Measurements from ENCODE around the gene XAGE5. TPM values are rescaled to one million over a fixed set of nuclear protein-coding genes. Genes with fewer than 3 reads are reported as not detected.

The XAGE5 gene
- total and polyA plus RNA-seq, 9 of the 15 experiments (the other 6 are each of a cell fraction or from before 2014, with no cell fraction given), result 0.40 to 0.52 TPM; not detected in 7

DNA sequence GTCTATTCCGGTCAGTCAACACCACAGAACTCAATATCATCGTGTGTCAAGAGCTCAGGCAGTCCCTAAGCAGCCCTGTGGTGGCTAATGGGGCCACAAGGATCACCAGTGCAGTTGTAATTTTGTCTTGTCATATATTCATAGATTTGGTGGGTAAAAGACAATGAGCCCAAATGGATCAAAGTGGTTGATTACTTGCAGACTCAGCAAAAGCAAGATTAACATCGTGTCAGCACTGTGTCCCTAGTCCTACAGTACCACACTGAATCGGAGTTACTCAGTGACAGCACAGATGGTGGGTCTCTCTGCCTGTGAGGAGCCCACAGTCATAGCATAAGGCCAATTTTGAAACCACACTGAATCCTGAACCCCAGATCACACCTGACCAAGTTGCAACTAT lies 8.7 kb downstream of the XAGE5 start:
- FAIRE-seq (no peak), DNase-seq (ENCODE audit: extremely low read depth in 1 of 4, low spot score in 3 of 4) (no peak)
- TF ChIP-seq ZBED1 (IDR thresholded peaks at IDR 0.05) (no peak), PRPF4 (IDR thresholded peaks at IDR 0.05; ENCODE audit: insufficient read depth, low read depth, low read length, poor library complexity, severe bottlenecking) (no peak), MAFF (IDR thresholded peaks at IDR 0.05; ENCODE audit: low read length) (peak; percentile 25; the same call in 1 of the 2 replicates), XRCC3 (IDR thresholded peaks at IDR 0.05) (no peak), CHCHD3 (CRISPR knock-in tag; IDR thresholded peaks at IDR 0.05) (no peak), TOE1 (IDR thresholded peaks at IDR 0.05; ENCODE audit: borderline replicate concordance) (no peak), TOE1 (CRISPR knock-in tag; IDR thresholded peaks at IDR 0.05; ENCODE audit: borderline replicate concordance, low read depth) (no peak), NR4A1 (CRISPR knock-in tag; IDR thresholded peaks at IDR 0.05) (no peak), NR4A1 (tag; IDR thresholded peaks at IDR 0.05) (no peak), MAFG (tag; conservative IDR thresholded peaks at IDR 0.05) (0 out of 2 replicates have a peak, but pooled peaks have one; percentile 8), ZNF431 (CRISPR knock-in tag; IDR thresholded peaks at IDR 0.05) (no peak), ZNF316 (IDR thresholded peaks at IDR 0.05) (peak; percentile 44), C11orf30 (IDR thresholded peaks at IDR 0.05; ENCODE audit: low read depth) (peak; percentile 18; the same call in 1 of the 2 replicates), ZNF785 (CRISPR knock-in tag; IDR thresholded peaks at IDR 0.05) (no peak), EP400 (IDR thresholded peaks at IDR 0.05) (no peak)
- TF ChIP-seq, protein P1, sequence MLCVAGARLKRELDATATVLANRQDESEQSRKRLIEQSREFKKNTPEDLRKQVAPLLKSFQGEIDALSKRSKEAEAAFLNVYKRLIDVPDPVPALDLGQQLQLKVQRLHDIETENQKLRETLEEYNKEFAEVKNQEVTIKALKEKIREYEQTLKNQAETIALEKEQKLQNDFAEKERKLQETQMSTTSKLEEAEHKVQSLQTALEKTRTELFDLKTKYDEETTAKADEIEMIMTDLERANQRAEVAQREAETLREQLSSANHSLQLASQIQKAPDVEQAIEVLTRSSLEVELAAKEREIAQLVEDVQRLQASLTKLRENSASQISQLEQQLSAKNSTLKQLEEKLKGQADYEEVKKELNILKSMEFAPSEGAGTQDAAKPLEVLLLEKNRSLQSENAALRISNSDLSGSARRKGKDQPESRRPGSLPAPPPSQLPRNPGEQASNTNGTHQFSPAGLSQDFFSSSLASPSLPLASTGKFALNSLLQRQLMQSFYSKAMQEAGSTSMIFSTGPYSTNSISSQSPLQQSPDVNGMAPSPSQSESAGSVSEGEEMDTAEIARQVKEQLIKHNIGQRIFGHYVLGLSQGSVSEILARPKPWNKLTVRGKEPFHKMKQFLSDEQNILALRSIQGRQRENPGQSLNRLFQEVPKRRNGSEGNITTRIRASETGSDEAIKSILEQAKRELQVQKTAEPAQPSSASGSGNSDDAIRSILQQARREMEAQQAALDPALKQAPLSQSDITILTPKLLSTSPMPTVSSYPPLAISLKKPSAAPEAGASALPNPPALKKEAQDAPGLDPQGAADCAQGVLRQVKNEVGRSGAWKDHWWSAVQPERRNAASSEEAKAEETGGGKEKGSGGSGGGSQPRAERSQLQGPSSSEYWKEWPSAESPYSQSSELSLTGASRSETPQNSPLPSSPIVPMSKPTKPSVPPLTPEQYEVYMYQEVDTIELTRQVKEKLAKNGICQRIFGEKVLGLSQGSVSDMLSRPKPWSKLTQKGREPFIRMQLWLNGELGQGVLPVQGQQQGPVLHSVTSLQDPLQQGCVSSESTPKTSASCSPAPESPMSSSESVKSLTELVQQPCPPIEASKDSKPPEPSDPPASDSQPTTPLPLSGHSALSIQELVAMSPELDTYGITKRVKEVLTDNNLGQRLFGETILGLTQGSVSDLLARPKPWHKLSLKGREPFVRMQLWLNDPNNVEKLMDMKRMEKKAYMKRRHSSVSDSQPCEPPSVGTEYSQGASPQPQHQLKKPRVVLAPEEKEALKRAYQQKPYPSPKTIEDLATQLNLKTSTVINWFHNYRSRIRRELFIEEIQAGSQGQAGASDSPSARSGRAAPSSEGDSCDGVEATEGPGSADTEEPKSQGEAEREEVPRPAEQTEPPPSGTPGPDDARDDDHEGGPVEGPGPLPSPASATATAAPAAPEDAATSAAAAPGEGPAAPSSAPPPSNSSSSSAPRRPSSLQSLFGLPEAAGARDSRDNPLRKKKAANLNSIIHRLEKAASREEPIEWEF (CRISPR knock-in tag; IDR thresholded peaks at IDR 0.05), result no peak
- TF ChIP-seq, protein P2, sequence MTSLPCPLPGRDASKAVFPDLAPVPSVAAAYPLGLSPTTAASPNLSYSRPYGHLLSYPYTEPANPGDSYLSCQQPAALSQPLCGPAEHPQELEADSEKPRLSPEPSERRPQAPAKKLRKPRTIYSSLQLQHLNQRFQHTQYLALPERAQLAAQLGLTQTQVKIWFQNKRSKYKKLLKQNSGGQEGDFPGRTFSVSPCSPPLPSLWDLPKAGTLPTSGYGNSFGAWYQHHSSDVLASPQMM (CRISPR knock-in tag; IDR thresholded peaks at IDR 0.05), result no peak
- TF ChIP-seq, protein P3, sequence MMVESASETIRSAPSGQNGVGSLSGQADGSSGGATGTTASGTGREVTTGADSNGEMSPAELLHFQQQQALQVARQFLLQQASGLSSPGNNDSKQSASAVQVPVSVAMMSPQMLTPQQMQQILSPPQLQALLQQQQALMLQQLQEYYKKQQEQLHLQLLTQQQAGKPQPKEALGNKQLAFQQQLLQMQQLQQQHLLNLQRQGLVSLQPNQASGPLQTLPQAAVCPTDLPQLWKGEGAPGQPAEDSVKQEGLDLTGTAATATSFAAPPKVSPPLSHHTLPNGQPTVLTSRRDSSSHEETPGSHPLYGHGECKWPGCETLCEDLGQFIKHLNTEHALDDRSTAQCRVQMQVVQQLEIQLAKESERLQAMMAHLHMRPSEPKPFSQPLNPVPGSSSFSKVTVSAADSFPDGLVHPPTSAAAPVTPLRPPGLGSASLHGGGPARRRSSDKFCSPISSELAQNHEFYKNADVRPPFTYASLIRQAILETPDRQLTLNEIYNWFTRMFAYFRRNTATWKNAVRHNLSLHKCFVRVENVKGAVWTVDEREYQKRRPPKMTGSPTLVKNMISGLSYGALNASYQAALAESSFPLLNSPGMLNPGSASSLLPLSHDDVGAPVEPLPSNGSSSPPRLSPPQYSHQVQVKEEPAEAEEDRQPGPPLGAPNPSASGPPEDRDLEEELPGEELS (CRISPR knock-in tag; IDR thresholded peaks at IDR 0.05; ENCODE audit: borderline replicate concordance), result no peak

More for the DNA sequence above, 8.7 kb downstream of the XAGE5 start:
- Histone ChIP-seq H3K9me3 (replicated peaks; ENCODE audit: control insufficient read depth, insufficient read depth, low read depth, low read length) (no peaks in the 10 kb centered on the region), H3K36me3 (ENCODE audit: control insufficient read depth, insufficient read depth, low read length) (no peaks in the 10 kb centered on the region), H2AFZ (ENCODE audit: low read depth, low read length) (no peak overlapping the region), H3K27me3 (ENCODE audit: control insufficient read depth in 2 of 2, insufficient read depth in 2 of 2, low read length in 2 of 2) (no peaks in the 10 kb centered on the region), H3K9ac (ENCODE audit: insufficient read depth in 1 of 2, low read depth in 2 of 2, low read length in 2 of 2) (no peak overlapping the region), H3K27ac (ENCODE audit: extremely low read depth, low read depth, low read length) (no peak overlapping the region), H3K4me2 (ENCODE audit: insufficient read depth, low read length) (no peak overlapping the region), H4K20me1 (replicated peaks; ENCODE audit: control insufficient read depth, insufficient read depth, low read length) (no peaks in the 10 kb centered on the region), H3K79me2 (ENCODE audit: control insufficient read depth, insufficient read depth, low read length) (no peaks in the 10 kb centered on the region), H3K9me1 (ENCODE audit: control insufficient read depth, insufficient read depth, low read length) (no peaks in the 10 kb centered on the region), H3K4me3 (no peak overlapping the region), H3K4me1 (replicated peaks in 1 of 2; ENCODE audit: control insufficient read depth in 2 of 2, insufficient read depth in 2 of 2, low read length in 2 of 2) (no peaks in the 10 kb centered on the region)
- BruUV-seq (replicated peaks), result no TSS peak
- no peak for ATAC-seq
- in situ Hi-C loops (cut with MboI) (no loop called here), intact Hi-C loops (cut with micrococcal nuclease) (no loop called here)
- POLR2A ChIA-PET, result no interaction called here
- WGBS (ENCODE audit: insufficient coverage, low coverage, missing lambda C conversion rate), result 0% methylated on average over 4 of the region's 4 CpGs
- CTCF ChIA-PET (ENCODE audit: low intra/inter-chr PET ratio), result no interaction called here
